ENCODE results near the gene RASSF5. TPM values are rescaled to one million over a fixed set of nuclear protein-coding genes. Genes with fewer than 3 reads are reported as not detected.

Gene RASSF5
- polyA plus RNA-seq, 4 donors = 4.6 to 6.6 (median 4.9) TPM

GRCh38 chr1:206540044-206540780 is 32.9 kb downstream of the RASSF5 start:
- no peak for DNase-seq (ENCODE audit: low read depth in 4 of 4, low spot score in 2 of 4)

- DNase-seq (ENCODE audit: low read depth in 4 of 4, low spot score in 2 of 4) = no peak
These were observed 34.0 kb downstream of the RASSF5 start for GRCh38 chr1:206541236-206541833.

- DNase-seq (ENCODE audit: low read depth in 4 of 4, low spot score in 2 of 4) = peak in 1 of 4 donors; percentile 61
These were observed 37.4 kb downstream of the RASSF5 start for GRCh38 chr1:206544562-206545257.

GRCh38 chr1:206545351-206545750 is 38.0 kb downstream of the RASSF5 start:
- no peak for DNase-seq (ENCODE audit: low read depth in 4 of 4, low spot score in 2 of 4)

DNA sequence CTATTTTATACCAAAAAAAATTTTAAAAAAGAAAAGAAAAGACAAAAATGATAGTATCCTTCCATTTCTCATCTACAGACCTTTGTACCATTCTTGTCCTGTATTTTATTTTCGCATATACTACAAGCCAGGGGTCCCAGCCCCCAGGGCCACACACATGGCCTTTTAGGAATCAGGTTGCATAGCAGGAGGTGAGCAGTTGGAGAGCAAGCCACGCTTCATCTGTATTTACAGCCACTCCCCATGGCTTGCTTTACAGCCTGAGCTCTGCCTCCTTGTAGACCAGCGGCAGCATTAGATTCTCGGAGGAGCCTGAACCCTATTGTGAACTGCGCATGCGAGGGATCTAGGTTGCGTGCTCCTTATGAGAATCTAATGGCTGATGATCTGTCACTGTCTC is 39.8 kb downstream of the RASSF5 start:
- DNase-seq (ENCODE audit: low read depth in 4 of 4, low spot score in 2 of 4) = no peak

DNA sequence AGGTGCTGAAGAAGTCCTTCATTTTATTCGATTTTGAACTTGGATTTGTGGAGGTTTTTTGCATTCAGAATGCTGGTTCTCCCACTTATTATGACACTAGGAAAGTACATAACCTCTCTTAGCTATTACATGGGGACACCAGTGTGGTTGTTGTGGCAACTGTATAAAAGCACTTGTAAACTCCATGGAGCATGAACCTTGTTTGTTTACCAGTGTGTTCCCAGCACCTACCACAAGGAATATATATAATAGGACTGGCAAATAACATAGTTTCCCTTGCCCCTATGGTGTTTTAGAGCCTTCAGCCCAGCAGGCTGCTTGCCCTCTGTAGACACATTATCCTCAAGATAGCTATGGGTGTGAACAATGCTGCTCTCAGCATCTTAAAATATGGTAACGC is 43.1 kb downstream of the RASSF5 start:
- no peak for DNase-seq (ENCODE audit: low read depth in 4 of 4, low spot score in 2 of 4)

DNA sequence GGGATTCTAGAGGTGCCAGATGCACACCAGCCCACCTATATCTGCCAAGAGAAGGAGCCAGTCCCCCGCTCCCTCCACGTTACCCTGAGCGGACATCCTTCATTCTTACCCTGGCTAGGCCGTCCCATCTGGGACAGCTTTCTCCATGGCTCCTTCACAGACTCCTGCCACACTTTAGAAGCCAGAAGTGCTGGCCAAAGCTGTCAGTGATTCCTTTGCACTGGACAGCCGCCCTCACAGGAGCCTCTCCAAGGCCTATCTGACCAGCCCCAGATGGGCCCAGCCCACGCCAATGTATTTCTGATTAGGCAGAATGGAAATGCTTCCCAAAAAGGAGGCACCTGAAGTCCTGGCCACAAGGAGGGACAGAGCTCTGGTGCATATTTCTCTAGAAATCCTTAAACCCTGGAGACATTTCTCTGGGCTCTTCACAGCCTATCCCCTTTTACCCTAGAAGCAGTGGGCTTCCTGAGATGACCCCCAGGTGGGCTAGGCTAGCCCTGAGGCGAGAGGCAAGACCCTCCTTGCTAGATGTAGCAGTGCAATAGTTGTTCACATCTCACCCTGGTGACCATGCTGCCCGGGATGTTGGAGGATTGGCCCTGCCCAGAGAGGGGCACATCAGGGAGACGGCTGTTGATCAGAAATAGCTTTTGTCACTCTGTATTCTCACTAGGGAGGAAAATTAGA is 44.1 kb downstream of the RASSF5 start:
- no peak for DNase-seq (ENCODE audit: low read depth in 4 of 4, low spot score in 2 of 4)

GRCh38 chr1:206551986-206552326 is 44.6 kb downstream of the RASSF5 start:
- DNase-seq (ENCODE audit: low read depth in 4 of 4, low spot score in 2 of 4) = no peak

DNA sequence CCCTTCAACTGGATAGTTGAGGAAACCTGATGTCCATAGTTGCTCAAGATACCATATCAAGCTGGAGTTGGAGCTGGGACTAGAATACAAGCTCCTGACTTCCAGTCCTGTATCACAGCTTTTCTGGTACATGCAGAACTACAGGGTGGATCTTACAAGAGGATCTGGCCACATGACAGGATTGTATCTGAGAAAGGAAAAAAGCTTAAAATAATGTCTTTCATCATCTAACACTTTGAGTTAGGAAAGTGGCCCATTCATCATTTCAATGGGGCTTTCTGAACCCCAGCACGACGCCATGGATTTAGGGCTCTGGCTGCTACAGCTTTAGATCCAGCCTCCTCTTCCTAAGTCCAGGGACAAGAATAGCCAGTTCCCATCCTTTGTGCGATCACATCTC is 46.9 kb downstream of the RASSF5 start:
- DNase-seq (ENCODE audit: low read depth in 4 of 4, low spot score in 2 of 4) = no peak

DNA sequence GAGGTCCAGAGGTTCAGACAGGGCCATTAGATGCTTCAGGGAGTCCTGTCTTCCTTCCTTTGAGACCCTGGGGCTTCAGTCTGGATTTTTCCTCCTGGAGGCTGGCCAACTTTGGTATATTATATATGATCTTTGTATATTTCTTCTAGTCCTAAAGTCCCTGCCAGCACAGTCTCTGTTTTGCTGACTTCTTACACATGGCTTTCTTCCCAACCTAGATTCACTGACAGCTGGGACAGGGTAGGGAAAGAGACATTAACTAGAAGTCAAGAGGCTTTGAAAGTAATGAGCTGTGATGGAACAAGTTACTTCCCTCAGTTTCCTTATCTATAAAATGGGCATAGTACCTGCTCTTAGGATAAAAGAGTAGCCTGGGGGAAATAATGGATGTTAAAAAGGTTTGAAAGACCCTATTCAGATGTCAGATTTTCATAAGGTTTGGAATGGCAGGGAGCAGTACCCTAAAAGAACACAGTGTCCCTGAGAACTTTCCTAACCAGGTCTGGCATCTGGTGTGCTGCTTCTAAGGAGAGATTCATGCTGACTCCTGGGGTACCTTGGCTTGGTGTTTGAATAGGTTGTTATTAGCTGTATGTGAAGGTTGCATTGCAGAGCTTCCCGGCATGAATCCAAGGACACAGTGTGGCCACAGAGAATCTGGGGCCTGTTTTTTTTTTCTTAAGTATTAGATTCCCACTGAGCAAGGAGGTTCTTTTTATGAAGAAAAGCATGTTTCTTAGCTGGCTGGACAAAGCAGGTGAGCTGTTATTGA is 47.6 kb downstream of the RASSF5 start:
- DNase-seq (ENCODE audit: low read depth in 4 of 4, low spot score in 2 of 4) = no peak

GRCh38 chr1:206555473-206555935 is 48.2 kb downstream of the RASSF5 start:
- no peak for DNase-seq (ENCODE audit: low read depth in 4 of 4, low spot score in 2 of 4)

GRCh38 chr1:206556047-206556749 is 48.9 kb downstream of the RASSF5 start:
- no peak for DNase-seq (ENCODE audit: low read depth in 4 of 4, low spot score in 2 of 4)

- DNase-seq (ENCODE audit: low read depth in 4 of 4, low spot score in 2 of 4) = peak in 1 of 4 donors; percentile 34
These were observed 49.7 kb downstream of the RASSF5 start for GRCh38 chr1:206556750-206557635.

GRCh38 chr1:206557636-206558473 is 50.5 kb downstream of the RASSF5 start:
- DNase-seq (ENCODE audit: low read depth in 4 of 4, low spot score in 2 of 4) = no peak

GRCh38 chr1:206558794-206559671 is 51.7 kb downstream of the RASSF5 start:
- DNase-seq (ENCODE audit: low read depth in 4 of 4, low spot score in 2 of 4) = no peak

- DNase-seq (ENCODE audit: low read depth in 4 of 4, low spot score in 2 of 4) = no peak
These were observed 52.3 kb downstream of the RASSF5 start for GRCh38 chr1:206559672-206559995.

Data from left renal cortex interstitium (tissue), 4 donors.